ENCODE measurements around the gene TIMP3.

The TIMP3 gene

DNA sequence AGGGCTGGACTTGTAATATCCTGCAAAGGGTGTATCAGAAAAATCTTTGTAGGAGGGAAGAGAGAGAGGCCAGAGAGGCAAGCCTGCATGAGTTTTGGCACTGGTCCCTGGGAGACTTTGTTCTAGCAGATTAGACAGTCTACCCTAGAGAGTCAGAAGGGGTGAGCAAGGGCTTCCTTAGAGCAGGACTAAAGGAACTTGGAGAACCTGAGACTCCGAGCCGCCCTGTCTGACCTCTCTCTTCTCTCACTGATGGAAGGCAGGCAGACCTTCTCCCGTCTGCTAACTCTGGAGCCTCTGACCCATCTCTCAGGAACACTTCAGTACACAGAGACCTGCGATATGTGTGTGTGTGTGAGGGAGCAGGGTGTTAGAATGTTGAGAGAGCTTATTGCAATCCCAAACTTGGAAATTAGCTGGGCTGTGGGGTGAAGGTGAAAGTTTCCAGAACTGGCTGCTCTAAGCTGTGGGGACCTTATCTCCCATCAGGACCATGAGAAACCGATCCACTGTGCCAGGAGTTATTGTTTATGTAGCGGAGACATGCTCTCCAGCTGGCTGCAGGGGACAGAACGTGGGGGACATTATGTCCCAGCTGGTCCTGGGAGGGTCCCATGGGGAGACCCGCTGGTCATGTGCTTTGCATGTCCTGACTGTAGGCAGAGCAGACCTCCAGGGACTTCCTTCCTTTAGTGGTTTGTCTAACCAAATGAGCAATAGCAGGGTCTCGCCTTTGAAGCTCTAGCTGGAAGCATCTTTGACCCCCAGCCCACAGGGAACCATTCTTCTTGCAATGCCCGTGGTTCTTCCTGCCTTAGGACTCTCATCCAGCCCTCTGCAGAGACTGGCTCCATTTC is 51.1 kb downstream of the TIMP3 start:
- 53% methylated on average over 9 of the region's 10 CpGs for WGBS

DNA sequence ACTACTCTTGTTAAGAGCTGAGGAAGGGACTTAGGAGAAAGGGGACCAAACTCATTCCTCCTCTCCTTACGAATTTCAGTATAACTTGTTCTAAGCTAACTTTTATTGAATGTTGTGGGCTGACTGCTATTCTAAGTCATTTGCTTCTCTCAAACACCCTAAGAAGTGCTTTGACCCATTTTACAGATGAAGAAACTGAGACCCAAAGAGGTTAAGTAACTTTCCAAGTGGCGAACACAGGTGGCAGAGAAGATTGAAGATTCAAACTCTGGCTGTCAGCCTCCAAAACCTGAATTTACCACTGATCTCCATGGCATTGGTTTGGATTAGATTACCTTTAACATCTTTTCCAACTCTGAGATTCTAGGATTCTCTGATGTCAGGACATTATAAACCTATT is 52.2 kb downstream of the TIMP3 start:
- Histone ChIP-seq H2BK120ac (ENCODE audit: low read depth, low read length) (no peak overlapping the region), H4K8ac (ENCODE audit: low read length) (no peak overlapping the region), H2AFZ (ENCODE audit: low read depth, low read length) (no peak overlapping the region), H3K79me1 (replicated peaks; ENCODE audit: low read length, poor library complexity, severe bottlenecking) (no peaks in the 10 kb centered on the region), H2BK12ac (ENCODE audit: low read length in 2 of 2) (no peak overlapping the region), H3K4ac (ENCODE audit: low read depth in 1 of 2, low read length in 2 of 2) (no peak overlapping the region), H3K27ac (ENCODE audit: low read length, poor library complexity, severe bottlenecking) (no peak overlapping the region), H3K18ac (ENCODE audit: low read depth in 1 of 2, low read length in 2 of 2) (no peak overlapping the region), H4K91ac (ENCODE audit: low read length) (no peak overlapping the region), H3K36me3 (ENCODE audit: control insufficient read depth in 1 of 2, insufficient read depth in 2 of 2, low read depth in 1 of 2, low read length in 2 of 2) (peaks cover 0 to 99% of the 10 kb centered on the region in 2 experiments), H3K4me1 (ENCODE audit: control insufficient read depth, insufficient read depth, low read depth, low read length) (no peaks in the 10 kb centered on the region), H2BK5ac (ENCODE audit: low read depth, low read length, poor library complexity, severe bottlenecking) (no peak overlapping the region), H3K9ac (ENCODE audit: low read length) (no peak overlapping the region), H2BK15ac (ENCODE audit: low read depth, poor library complexity, severe bottlenecking) (no peak overlapping the region), H3K4me2 (ENCODE audit: low read length, poor library complexity, severe bottlenecking) (no peak overlapping the region), H3K27me3 (ENCODE audit: control insufficient read depth in 1 of 2, insufficient read depth in 1 of 2, low read length in 2 of 2) (no peaks in the 10 kb centered on the region), H3K23ac (ENCODE audit: low read length in 2 of 2) (no peak overlapping the region), H2AK5ac (ENCODE audit: low read length, severe bottlenecking) (no peak overlapping the region), H3K4me3 (ENCODE audit: insufficient read depth in 1 of 2, low read depth in 1 of 2, low read length in 2 of 2) (no peak overlapping the region), H3K9me3 (ENCODE audit: control insufficient read depth, low read length) (no peaks in the 10 kb centered on the region), H3K14ac (ENCODE audit: low read length in 2 of 2) (no peak overlapping the region)
- no peak for DNase-seq
- 100% methylated on average over 1 of the region's 2 CpGs for WGBS

More for the DNA sequence above, 51.1 kb downstream of the TIMP3 start:
- no peak overlapping the region for H3K27ac ChIP-seq (ENCODE audit: low read length, poor library complexity, severe bottlenecking)
- no peaks in the 10 kb centered on the region for H3K9me3 ChIP-seq (ENCODE audit: control insufficient read depth, low read length)
- no peak overlapping the region for H4K8ac ChIP-seq (ENCODE audit: low read length)
- no peak overlapping the region for H2BK5ac ChIP-seq (ENCODE audit: low read depth, low read length, poor library complexity, severe bottlenecking)
- H3K14ac ChIP-seq (ENCODE audit: low read length in 2 of 2) = no peak overlapping the region
- no peak overlapping the region for H2AK5ac ChIP-seq (ENCODE audit: low read length, severe bottlenecking)
- H3K23ac ChIP-seq (ENCODE audit: low read length in 2 of 2) = no peak overlapping the region
- H3K18ac ChIP-seq (ENCODE audit: low read depth in 1 of 2, low read length in 2 of 2) = peak overlapping the region in 1 of 2 experiments; percentile 18
- no peak overlapping the region for H2BK120ac ChIP-seq (ENCODE audit: low read depth, low read length)
- no peak overlapping the region for H3K4me2 ChIP-seq (ENCODE audit: low read length, poor library complexity, severe bottlenecking)
- H3K4me1 ChIP-seq (ENCODE audit: control insufficient read depth, insufficient read depth, low read depth, low read length) = no peaks in the 10 kb centered on the region
- H3K9ac ChIP-seq (ENCODE audit: low read length) = no peak overlapping the region
- no peak overlapping the region for H2BK12ac ChIP-seq (ENCODE audit: low read length in 2 of 2)
- no peaks in the 10 kb centered on the region for H3K79me1 ChIP-seq (replicated peaks; ENCODE audit: low read length, poor library complexity, severe bottlenecking)
- DNase-seq = peak; percentile 58
- H2BK15ac ChIP-seq (ENCODE audit: low read depth, poor library complexity, severe bottlenecking) = no peak overlapping the region
- no peak overlapping the region for H4K91ac ChIP-seq (ENCODE audit: low read length)
- H2AFZ ChIP-seq (ENCODE audit: low read depth, low read length) = no peak overlapping the region
- no peaks in the 10 kb centered on the region for H3K27me3 ChIP-seq (ENCODE audit: control insufficient read depth in 1 of 2, insufficient read depth in 1 of 2, low read length in 2 of 2)
- no peak overlapping the region for H3K4ac ChIP-seq (ENCODE audit: low read depth in 1 of 2, low read length in 2 of 2)
- no peak overlapping the region for H3K4me3 ChIP-seq (ENCODE audit: insufficient read depth in 1 of 2, low read depth in 1 of 2, low read length in 2 of 2)
- peaks cover 0 to 96% of the 10 kb centered on the region in 2 experiments for H3K36me3 ChIP-seq (ENCODE audit: control insufficient read depth in 1 of 2, insufficient read depth in 2 of 2, low read depth in 1 of 2, low read length in 2 of 2)

DNA sequence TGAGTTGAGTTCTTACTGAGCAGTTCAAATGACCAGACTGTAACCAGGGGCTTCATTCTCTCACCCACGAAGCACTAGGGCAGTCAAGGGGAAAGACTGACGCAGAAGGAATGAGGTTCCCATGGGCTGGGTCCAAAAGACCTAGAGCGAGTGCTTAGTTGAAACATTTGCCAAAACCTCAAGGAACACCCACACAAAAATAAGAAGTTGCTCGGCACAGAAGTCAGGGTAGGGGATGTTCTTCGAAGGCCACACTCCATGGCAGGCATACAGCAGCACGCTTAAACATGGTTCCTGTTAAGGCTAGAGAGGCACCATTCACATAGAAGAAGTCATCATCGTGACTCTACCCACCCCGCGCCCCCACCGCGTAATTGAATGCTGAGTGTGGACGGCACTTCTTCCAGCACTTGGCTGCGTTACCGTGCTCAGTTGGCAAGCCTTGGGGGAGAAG is 52.9 kb downstream of the TIMP3 start:
- Histone ChIP-seq H3K14ac (ENCODE audit: low read length in 2 of 2) (no peak overlapping the region), H3K79me1 (replicated peaks; ENCODE audit: low read length, poor library complexity, severe bottlenecking) (no peaks in the 10 kb centered on the region), H4K8ac (ENCODE audit: low read length) (no peak overlapping the region), H3K27ac (ENCODE audit: low read length, poor library complexity, severe bottlenecking) (no peak overlapping the region), H2BK5ac (ENCODE audit: low read depth, low read length, poor library complexity, severe bottlenecking) (no peak overlapping the region), H3K18ac (ENCODE audit: low read depth in 1 of 2, low read length in 2 of 2) (no peak overlapping the region), H3K9ac (ENCODE audit: low read length) (no peak overlapping the region), H3K9me3 (ENCODE audit: control insufficient read depth, low read length) (no peaks in the 10 kb centered on the region), H2AFZ (ENCODE audit: low read depth, low read length) (no peak overlapping the region), H2BK120ac (ENCODE audit: low read depth, low read length) (no peak overlapping the region), H4K91ac (ENCODE audit: low read length) (peak overlapping the region; percentile 47), H3K27me3 (ENCODE audit: control insufficient read depth in 1 of 2, insufficient read depth in 1 of 2, low read length in 2 of 2) (no peaks in the 10 kb centered on the region), H3K4me2 (ENCODE audit: low read length, poor library complexity, severe bottlenecking) (no peak overlapping the region), H2BK15ac (ENCODE audit: low read depth, poor library complexity, severe bottlenecking) (no peak overlapping the region), H3K4me3 (ENCODE audit: insufficient read depth in 1 of 2, low read depth in 1 of 2, low read length in 2 of 2) (no peak overlapping the region), H2AK5ac (ENCODE audit: low read length, severe bottlenecking) (no peak overlapping the region), H3K4me1 (ENCODE audit: control insufficient read depth, insufficient read depth, low read depth, low read length) (no peaks in the 10 kb centered on the region), H2BK12ac (ENCODE audit: low read length in 2 of 2) (no peak overlapping the region), H3K23ac (ENCODE audit: low read length in 2 of 2) (no peak overlapping the region), H3K36me3 (ENCODE audit: control insufficient read depth in 1 of 2, insufficient read depth in 2 of 2, low read depth in 1 of 2, low read length in 2 of 2) (peaks cover 0 to 99% of the 10 kb centered on the region in 2 experiments), H3K4ac (ENCODE audit: low read depth in 1 of 2, low read length in 2 of 2) (no peak overlapping the region)
- peak; percentile 15 for DNase-seq
- WGBS = 97% methylated on average over 14 of the region's 14 CpGs

DNA sequence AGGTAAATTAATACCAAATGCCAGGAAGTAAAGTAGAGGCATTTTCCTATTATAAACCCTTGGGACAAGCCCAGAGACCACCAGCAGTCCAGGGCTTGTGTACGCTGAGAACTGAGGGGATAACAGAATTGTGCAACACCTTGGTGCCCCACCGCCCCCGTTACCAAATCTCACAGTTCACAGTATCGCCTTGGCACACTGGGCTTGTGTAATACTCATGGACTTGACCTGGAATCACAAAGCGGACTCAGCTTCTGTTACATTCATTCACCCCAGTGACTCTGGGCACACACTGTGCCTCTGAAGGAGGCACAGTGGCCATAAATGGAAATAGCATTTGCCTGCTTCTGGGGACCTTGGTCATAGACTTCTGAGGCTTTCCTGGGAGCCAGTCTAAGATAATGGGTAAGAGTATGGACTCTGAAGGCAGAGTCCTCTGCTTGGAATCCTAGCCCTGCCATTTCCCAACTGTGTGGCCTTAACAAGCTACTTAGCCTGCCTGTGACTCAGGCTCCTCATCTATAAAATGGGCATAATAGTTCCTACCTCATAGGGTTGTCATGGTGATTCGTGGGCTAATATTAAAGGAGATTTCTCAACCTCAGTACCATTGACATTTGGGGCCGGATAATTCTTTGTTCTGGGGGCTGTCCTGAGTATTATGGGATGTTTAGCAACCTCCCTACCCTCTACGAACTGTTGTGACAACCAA is 53.7 kb downstream of the TIMP3 start:
- H3K27ac ChIP-seq (ENCODE audit: low read length, poor library complexity, severe bottlenecking) = no peak overlapping the region
- no peak overlapping the region for H3K14ac ChIP-seq (ENCODE audit: low read length in 2 of 2)
- no peak overlapping the region for H2BK5ac ChIP-seq (ENCODE audit: low read depth, low read length, poor library complexity, severe bottlenecking)
- H3K4me1 ChIP-seq (ENCODE audit: control insufficient read depth, insufficient read depth, low read depth, low read length) = no peaks in the 10 kb centered on the region
- H3K4ac ChIP-seq (ENCODE audit: low read depth in 1 of 2, low read length in 2 of 2) = no peak overlapping the region
- no peak overlapping the region for H2AK5ac ChIP-seq (ENCODE audit: low read length, severe bottlenecking)
- H3K79me1 ChIP-seq (replicated peaks; ENCODE audit: low read length, poor library complexity, severe bottlenecking) = no peaks in the 10 kb centered on the region
- no peaks in the 10 kb centered on the region for H3K27me3 ChIP-seq (ENCODE audit: control insufficient read depth in 1 of 2, insufficient read depth in 1 of 2, low read length in 2 of 2)
- DNase-seq = peak; percentile 20
- 98% methylated on average over 7 of the region's 8 CpGs for WGBS
- H3K4me3 ChIP-seq (ENCODE audit: insufficient read depth in 1 of 2, low read depth in 1 of 2, low read length in 2 of 2) = no peak overlapping the region
- no peak overlapping the region for H4K8ac ChIP-seq (ENCODE audit: low read length)
- H2BK12ac ChIP-seq (ENCODE audit: low read length in 2 of 2) = no peak overlapping the region
- no peak overlapping the region for H3K18ac ChIP-seq (ENCODE audit: low read depth in 1 of 2, low read length in 2 of 2)
- no peak overlapping the region for H3K4me2 ChIP-seq (ENCODE audit: low read length, poor library complexity, severe bottlenecking)
- no peak overlapping the region for H4K91ac ChIP-seq (ENCODE audit: low read length)
- peaks cover 0 to 99% of the 10 kb centered on the region in 2 experiments for H3K36me3 ChIP-seq (ENCODE audit: control insufficient read depth in 1 of 2, insufficient read depth in 2 of 2, low read depth in 1 of 2, low read length in 2 of 2)
- H3K9me3 ChIP-seq (ENCODE audit: control insufficient read depth, low read length) = no peaks in the 10 kb centered on the region
- H2AFZ ChIP-seq (ENCODE audit: low read depth, low read length) = no peak overlapping the region
- H2BK120ac ChIP-seq (ENCODE audit: low read depth, low read length) = no peak overlapping the region
- no peak overlapping the region for H2BK15ac ChIP-seq (ENCODE audit: low read depth, poor library complexity, severe bottlenecking)
- no peak overlapping the region for H3K9ac ChIP-seq (ENCODE audit: low read length)
- no peak overlapping the region for H3K23ac ChIP-seq (ENCODE audit: low read length in 2 of 2)
